Stomach (tissue), 9 donors: ENCODE results near the gene LCN6. TPM values are rescaled to one million over a fixed set of nuclear protein-coding genes. Genes with fewer than 3 reads are reported as not detected.

Experiments
- DNase-seq, 2 donors: peaks; one replicate each; pipeline versions ENCODE4 v3.0.0 to v3.0.0-alpha.2; 2013 to 2019
- H3K27ac ChIP-seq, 5 donors: fragments of 200-600 bp in 4 of 5; sonication (generic) in 4 of 5; one replicate each; pipeline ENCODE4 v1.5.1; 2013 to 2019; ENCODE audit warnings: mild to moderate bottlenecking in 1 of 5, moderate library complexity in 1 of 5
- H3K27me3 ChIP-seq, 3 donors: fragments of 200-600 bp; sonication (generic); one replicate each; pipeline ENCODE4 v1.5.1; 2017 to 2019; ENCODE audit warnings: mixed run types in 1 of 3
- H3K36me3 ChIP-seq, 4 donors: fragments of 200-600 bp; sonication (generic); 1 replicate in 3 of 4; 2 replicates in 1 of 4; pipeline ENCODE4 v1.5.1; 2016 to 2019
- H3K4me1 ChIP-seq, 4 donors: fragments of 200-600 bp; sonication (generic); one replicate each; pipeline ENCODE4 v1.5.1; 2016 to 2019
- H3K4me3 ChIP-seq, 4 donors: fragments of 200-600 bp; sonication (generic) in 3 of 4; one replicate each; pipeline ENCODE4 v1.5.1; 2016 to 2019; ENCODE audit warnings: mild to moderate bottlenecking in 1 of 4
- H3K9me3 ChIP-seq, 4 donors: fragments of 200-600 bp; sonication (generic); one replicate each; pipeline ENCODE4 v1.5.1; 2016 to 2019
- CTCF ChIP-seq, 7 experiments: fragments of 450-650 bp in 4 of 7; fragments of 200-600 bp in 3 of 7; sonication (generic) in 3 of 7; IDR thresholded peaks; one replicate each; pipeline ENCODE4 v1.5.1; 2016 to 2019; ENCODE audit warnings: antibody characterized with exemption in 7 of 7, control low read depth in 2 of 7, mild to moderate bottlenecking in 1 of 7
- EP300 ChIP-seq: sonication (generic); formaldehyde crosslinking; IDR thresholded peaks from one replicate; pipeline ENCODE4 v1.6.1; 2017; ENCODE audit warnings: antibody characterized with exemption
- POLR2A ChIP-seq, 4 donors: fragments of 450-650 bp; IDR thresholded peaks; one replicate each; pipeline ENCODE4 v1.6.1; 2016; ENCODE audit warnings: antibody characterized with exemption in 4 of 4, control low read depth in 2 of 4, mild to moderate bottlenecking in 1 of 4, moderate library complexity in 1 of 4
- POLR2AphosphoS5 ChIP-seq, 3 donors: sonication (generic); formaldehyde crosslinking; IDR thresholded peaks; one replicate each; pipeline ENCODE4 v1.6.1; 2016; ENCODE audit warnings: antibody characterized with exemption in 3 of 3
- WGBS, 5 donors: extraction: QIAGEN DNeasy Blood & Tissue Kit in 3 of 5; methylation state at CpG; one replicate each; pipeline versions ENCODE4 v1.1.5 to v1.1.7; 2013 to 2018; 5-methylcytosine and 5-hydroxymethylcytosine counted together
- intact Hi-C: fragments of 100-400 bp; cut with DNase I; formaldehyde crosslinking; loops from one replicate; pipeline ENCODE4 v1.15.1; 2023; ENCODE audit warnings: low total_unique reads
- polyA plus RNA-seq, 3 donors: library from polyadenylated mRNA; stranded (reverse); fragments of 200-250 nt; gene quantifications; one replicate each; pipeline ENCODE4 v1.2.3, GENCODE V29; 2013
- total RNA-seq, 5 donors: library from RNA; depleted of rRNA; stranded (reverse); fragments of >200 nt; gene quantifications; one replicate each; pipeline versions ENCODE4 v1.1.0 to v1.2.3, GENCODE V29; 2014 to 2016
- donor health status: healthy with polysubstance abuse.
- donor health status: Bipolar disorder and iron deficiency.
- donor health status: healthy.

The LCN6 gene
- total and polyA plus RNA-seq, 8 donors = 7.0 to 31.2 (median 19.2) TPM; not detected in 2

GRCh38 chr9:136746155-136746490, 2.2 kb downstream of the LCN6 start:
- 65 to 81% (median 76%) methylated on average over 10 to 22 of the region's 22 CpGs for WGBS, 5 donors
- Histone ChIP-seq H3K9me3 (peaks cover 0 to 1% (median under 1%) of the 10 kb centered on the region in 4 donors), H3K27ac (no peak overlapping the region), H3K36me3 (no peaks in the 10 kb centered on the region), H3K27me3 (peaks cover 3 to 47% (median 27%) of the 10 kb centered on the region in 3 donors), H3K4me1 (peaks cover 16 to 36% (median 24%) of the 10 kb centered on the region in 4 donors), H3K4me3 (no peak overlapping the region)
- no peak for TF ChIP-seq POLR2A (IDR thresholded peaks at IDR 0.05)
- TF ChIP-seq CTCF (IDR thresholded peaks at IDR 0.05) = no peak
- no peak for TF ChIP-seq EP300
- no peak for TF ChIP-seq POLR2AphosphoS5 (IDR thresholded peaks at IDR 0.05)
- DNase-seq = no peak
- intact Hi-C loops = no loop called here

DNA sequence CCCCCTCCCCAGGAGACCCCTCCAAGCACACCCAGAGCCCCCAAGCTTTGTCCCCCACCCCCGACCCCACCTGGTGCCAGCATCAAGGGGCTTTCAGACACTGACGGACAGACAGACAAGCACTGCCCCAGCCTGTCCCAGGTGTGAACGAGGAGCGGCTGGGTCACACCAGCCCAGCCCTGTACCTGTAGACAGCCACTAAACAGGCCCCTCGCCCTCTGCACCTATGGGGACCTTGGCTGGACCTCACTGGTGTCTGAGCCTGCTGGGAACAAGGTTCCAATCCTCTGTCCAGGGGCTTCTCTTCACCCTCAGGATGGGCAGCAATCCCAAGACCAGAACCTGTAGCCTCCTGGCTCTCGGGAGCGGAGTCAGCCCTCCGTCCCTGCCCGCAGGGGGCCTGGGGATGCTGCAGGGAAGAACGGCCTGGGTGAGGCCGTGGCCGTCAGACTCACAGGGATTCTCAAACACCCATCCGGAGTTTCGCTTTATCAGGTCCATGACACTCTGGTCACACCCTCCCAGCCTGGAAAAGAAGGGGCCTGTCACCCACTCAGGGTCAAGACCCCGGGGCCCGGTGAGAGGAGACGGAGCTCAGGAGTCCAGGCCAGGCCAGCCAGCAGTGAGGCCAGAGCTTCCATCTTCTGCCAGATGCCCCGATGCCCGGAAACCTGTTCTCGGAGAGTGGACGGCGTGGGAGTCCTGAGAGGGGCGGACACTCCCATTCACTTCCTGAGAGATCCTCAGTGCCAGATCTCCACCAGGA, 2.8 kb downstream of the LCN6 start:
- Histone ChIP-seq H3K27ac (no peak overlapping the region), H3K9me3 (no peaks in the 10 kb centered on the region), H3K36me3 (no peaks in the 10 kb centered on the region), H3K27me3 (peaks cover 3 to 53% (median 33%) of the 10 kb centered on the region in 3 donors), H3K4me1 (peaks cover 22 to 41% (median 29%) of the 10 kb centered on the region in 4 donors), H3K4me3 (peak overlapping the region; percentile 3 to 23 (median 17))
- TF ChIP-seq POLR2AphosphoS5 (IDR thresholded peaks at IDR 0.05) (no peak), CTCF (IDR thresholded peaks at IDR 0.05) (no peak), POLR2A (IDR thresholded peaks at IDR 0.05) (no peak), EP300 (no peak)
- intact Hi-C loops = no loop called here
- DNase-seq = no peak
- WGBS, 5 donors = 70 to 89% (median 88%) methylated on average over 15 to 23 of the region's 23 CpGs

GRCh38 chr9:136744773-136745172, 3.6 kb downstream of the LCN6 start:
- Histone ChIP-seq H3K4me1 (peaks cover 22 to 42% (median 30%) of the 10 kb centered on the region in 4 donors), H3K27ac (no peak overlapping the region), H3K4me3 (peak overlapping the region in 3 of 4 donors; percentile 13 to 23 (median 21)), H3K9me3 (no peaks in the 10 kb centered on the region), H3K27me3 (peaks cover 3 to 61% (median 38%) of the 10 kb centered on the region in 3 donors), H3K36me3 (no peaks in the 10 kb centered on the region)
- no peak for TF ChIP-seq POLR2A (IDR thresholded peaks at IDR 0.05)
- no peak for TF ChIP-seq CTCF (IDR thresholded peaks at IDR 0.05)
- no peak for TF ChIP-seq EP300
- no peak for TF ChIP-seq POLR2AphosphoS5 (IDR thresholded peaks at IDR 0.05)
- intact Hi-C loops = no loop called here
- WGBS, 5 donors = 74 to 90% (median 88%) methylated on average over 5 to 18 of the region's 18 CpGs
- no peak for DNase-seq

GRCh38 chr9:136743639-136744211, 4.6 kb downstream of the LCN6 start:
- peak overlapping the region in 2 of 4 donors; percentile 11 to 23 for H3K4me3 ChIP-seq
- no peaks in the 10 kb centered on the region for H3K9me3 ChIP-seq
- WGBS, 5 donors = 83 to 86% (median 84%) methylated on average over 10 to 16 of the region's 16 CpGs
- H3K4me1 ChIP-seq = peaks cover 22 to 35% (median 30%) of the 10 kb centered on the region in 4 donors
- H3K36me3 ChIP-seq = no peaks in the 10 kb centered on the region
- no peak for TF ChIP-seq EP300
- TF ChIP-seq POLR2A (IDR thresholded peaks at IDR 0.05) = no peak
- TF ChIP-seq CTCF (IDR thresholded peaks at IDR 0.05) = no peak
- no peak for TF ChIP-seq POLR2AphosphoS5 (IDR thresholded peaks at IDR 0.05)
- H3K27ac ChIP-seq = no peak overlapping the region
- intact Hi-C loops = no loop called here
- no peak for DNase-seq
- peaks cover 3 to 65% (median 43%) of the 10 kb centered on the region in 3 donors for H3K27me3 ChIP-seq
